ENCODE measurements around the gene NOP53. TPM values are rescaled to one million over a fixed set of nuclear protein-coding genes. Genes with fewer than 3 reads are reported as not detected.

Gene NOP53
- total RNA-seq (2022; extraction: Qiagen RNA extraction; ENCODE audit: low read depth), result 225 to 275 TPM (median 252 TPM) in 5 replicates

GRCh38 chr19:47745010-47745901 is at the start of gene NOP53:
NOP53 (plus strand) TSS chr19:47745546; CDS start chr19:47745560, 14 bp downstream.

GRCh38 chr19:47713046-47714021 is 32.0 kb upstream of the NOP53 start, which contains the start of gene EHD2:
EHD2 (plus strand) TSS chr19:47713422; CDS start chr19:47716613, 3,191 bp downstream.

GRCh38 chr19:47778049-47778953 is 33.0 kb downstream of the NOP53 start, which contains the start of gene SELENOW:
SELENOW (plus strand) TSS chr19:47778703; CDS start chr19:47778786, 83 bp downstream.

GRCh38 chr19:47804451-47804850 is 59.1 kb downstream of the NOP53 start, which contains the start of gene TPRX1:
TPRX1 (minus strand) TSS chr19:47804551; CDS start chr19:47804539, 12 bp downstream.

Other genes starting within 250 kb of the NOP53 start
- gene NAPA, start 230.5 kb upstream of the NOP53 start, total RNA-seq (2022; extraction: Qiagen RNA extraction; ENCODE audit: low read depth), result 86.1 to 111 TPM (median 95.8 TPM) in 5 replicates
- not detected in 5 replicates for gene ZNF541, start 172.4 kb upstream of the NOP53 start, total RNA-seq (2022; extraction: Qiagen RNA extraction; ENCODE audit: low read depth)
- gene BICRA, start 136.4 kb upstream of the NOP53 start, total RNA-seq (2022; extraction: Qiagen RNA extraction; ENCODE audit: low read depth), result 12.0 to 16.8 TPM (median 13.9 TPM) in 5 replicates
- gene EHD2, start 32.1 kb upstream of the NOP53 start, total RNA-seq (2022; extraction: Qiagen RNA extraction; ENCODE audit: low read depth), result 112 to 149 TPM (median 128 TPM) in 5 replicates
- 98.6 to 171 TPM (median 160 TPM) in 5 replicates for gene SELENOW, start 33.2 kb downstream of the NOP53 start, total RNA-seq (2022; extraction: Qiagen RNA extraction; ENCODE audit: low read depth)
- gene TPRX1, start 59.0 kb downstream of the NOP53 start, total RNA-seq (2022; extraction: Qiagen RNA extraction; ENCODE audit: low read depth), result not detected in 5 replicates
- gene CRX, start 76.4 kb downstream of the NOP53 start, total RNA-seq (2022; extraction: Qiagen RNA extraction; ENCODE audit: low read depth), result not detected in 5 replicates
- not detected in 5 replicates for gene TPRX2, start 113.7 kb downstream of the NOP53 start, total RNA-seq (2022; extraction: Qiagen RNA extraction; ENCODE audit: low read depth)
- not detected in 5 replicates for gene SULT2A1, start 140.8 kb downstream of the NOP53 start, total RNA-seq (2022; extraction: Qiagen RNA extraction; ENCODE audit: low read depth)
- gene BSPH1, start 246.6 kb downstream of the NOP53 start, total RNA-seq (2022; extraction: Qiagen RNA extraction; ENCODE audit: low read depth), result not detected in 5 replicates
- gene ELSPBP1, start 249.1 kb downstream of the NOP53 start, total RNA-seq (2022; extraction: Qiagen RNA extraction; ENCODE audit: low read depth), result not detected in 5 replicates

Data from A549 treated with CpdA at 1 μM for 4 hours (cell line).